HepG2 (cell line): ENCODE data around the gene EIF4ENIF1. TPM values are rescaled to one million over a fixed set of nuclear protein-coding genes. Genes with fewer than 3 reads are reported as not detected.
A peak's percentile ranks its signal among the peaks of the same experiment; 100 is the strongest.

ENCODE experiments used
- BCL6 ChIP-seq: IDR thresholded peaks from 2 replicates; pipeline ENCODE4 v1.6.1; 2016; ENCODE audit warnings: missing genetic modification reagents, missing compliant biosample characterization
- DRAP1 ChIP-seq: IDR thresholded peaks from 2 replicates; pipeline ENCODE4 v1.6.1; 2016; ENCODE audit warnings: missing genetic modification reagents, missing compliant biosample characterization
- HNF4A ChIP-seq: sonication (generic); formaldehyde crosslinking; IDR thresholded peaks from 2 replicates; pipeline ENCODE4 v1.4.0; 2020; ENCODE audit warnings: missing genetic modification reagents
- MIER3 ChIP-seq: IDR thresholded peaks from 2 replicates; pipeline ENCODE4 v1.6.1; 2016; ENCODE audit warnings: missing compliant biosample characterization, borderline replicate concordance
- NFKBIZ ChIP-seq: IDR thresholded peaks from 2 replicates; pipeline ENCODE4 v1.6.1; 2018; ENCODE audit warnings: missing genetic modification reagents, missing compliant biosample characterization
- PAXIP1 ChIP-seq: sonication (generic); formaldehyde crosslinking; conservative IDR thresholded peaks from 2 replicates; pipeline ENCODE4 v1.4.0; 2020; ENCODE audit warnings: mild to moderate bottlenecking, missing genetic modification reagents, moderate library complexity
- RFX3 ChIP-seq: IDR thresholded peaks from 2 replicates; pipeline ENCODE4 v1.6.1; 2016; ENCODE audit warnings: missing biosample characterization, missing genetic modification reagents
- ZFAT ChIP-seq: sonication (generic); formaldehyde crosslinking; conservative IDR thresholded peaks from 2 replicates; pipeline ENCODE4 v1.8.1; 2023; ENCODE audit warnings: missing genetic modification reagents, inconsistent platforms
- ZNF30 ChIP-seq: sonication (generic); formaldehyde crosslinking; IDR thresholded peaks from 2 replicates; pipeline ENCODE4 v1.5.0; 2020; ENCODE audit warnings: mild to moderate bottlenecking, missing genetic modification reagents
- ZNF564 ChIP-seq: sonication (generic); formaldehyde crosslinking; IDR thresholded peaks from 2 replicates; pipeline ENCODE4 v1.8.1; 2023; ENCODE audit warnings: mild to moderate bottlenecking, missing genetic modification reagents
- ZNF569 ChIP-seq: sonication (generic); formaldehyde crosslinking; IDR thresholded peaks from 2 replicates; pipeline ENCODE4 v1.5.0; 2020; ENCODE audit warnings: mild to moderate bottlenecking, missing genetic modification reagents, moderate library complexity, borderline replicate concordance
- ZNF609 ChIP-seq: sonication (generic); formaldehyde crosslinking; IDR thresholded peaks from 2 replicates; pipeline ENCODE4 v1.4.0; 2020; ENCODE audit warnings: mild to moderate bottlenecking, missing genetic modification reagents, borderline replicate concordance
- ZNF660 ChIP-seq: sonication (generic); formaldehyde crosslinking; IDR thresholded peaks from 2 replicates; pipeline ENCODE4 v1.5.1; 2020; ENCODE audit warnings: mild to moderate bottlenecking, low read depth, missing genetic modification reagents, borderline replicate concordance
- polyA plus RNA-seq, 8 experiments: library from polyadenylated mRNA; depleted of rRNA in 3 of 8; stranded (reverse) in 7 of 8; unstranded in 1 of 8; fragments of >200 nt; fragmentation: Illumina TruSeq in 4 of 8; extraction: Trizol in 4 of 8; gene quantifications; 2 replicates each; pipeline versions ENCODE4 v1.2.1 to v1.2.3, GENCODE V29; 2011 to 2016; ENCODE audit warnings: low read depth in 4 of 8, missing spikeins in 1 of 8, mixed read lengths in 1 of 8; ENCODE audit not compliant: insufficient read depth in 1 of 8
- total RNA-seq, 5 experiments: library from RNA; depleted of rRNA; stranded (reverse); fragments of >200 nt; fragmentation: Illumina TruSeq; extraction: Trizol; gene quantifications; 2 replicates each; pipeline ENCODE4 v1.2.3, GENCODE V29; 2016; ENCODE audit warnings: low read depth in 1 of 5
- TF ChIP-seq, protein P1 (sequence below): sonication (generic); formaldehyde crosslinking; IDR thresholded peaks from 2 replicates; pipeline ENCODE4 v1.4.0; 2020; ENCODE audit warnings: missing genetic modification reagents
- TF ChIP-seq, protein P2 (sequence below): IDR thresholded peaks from 2 replicates; pipeline ENCODE4 v1.6.1; 2016; ENCODE audit warnings: missing compliant biosample characterization, missing genetic modification reagents, borderline replicate concordance

EIF4ENIF1 gene
- total and polyA plus RNA-seq, 2 of the 13 experiments (the other 11 are each of a cell fraction or from before 2014, with no cell fraction given): 11.9 to 12.3 TPM

DNA sequence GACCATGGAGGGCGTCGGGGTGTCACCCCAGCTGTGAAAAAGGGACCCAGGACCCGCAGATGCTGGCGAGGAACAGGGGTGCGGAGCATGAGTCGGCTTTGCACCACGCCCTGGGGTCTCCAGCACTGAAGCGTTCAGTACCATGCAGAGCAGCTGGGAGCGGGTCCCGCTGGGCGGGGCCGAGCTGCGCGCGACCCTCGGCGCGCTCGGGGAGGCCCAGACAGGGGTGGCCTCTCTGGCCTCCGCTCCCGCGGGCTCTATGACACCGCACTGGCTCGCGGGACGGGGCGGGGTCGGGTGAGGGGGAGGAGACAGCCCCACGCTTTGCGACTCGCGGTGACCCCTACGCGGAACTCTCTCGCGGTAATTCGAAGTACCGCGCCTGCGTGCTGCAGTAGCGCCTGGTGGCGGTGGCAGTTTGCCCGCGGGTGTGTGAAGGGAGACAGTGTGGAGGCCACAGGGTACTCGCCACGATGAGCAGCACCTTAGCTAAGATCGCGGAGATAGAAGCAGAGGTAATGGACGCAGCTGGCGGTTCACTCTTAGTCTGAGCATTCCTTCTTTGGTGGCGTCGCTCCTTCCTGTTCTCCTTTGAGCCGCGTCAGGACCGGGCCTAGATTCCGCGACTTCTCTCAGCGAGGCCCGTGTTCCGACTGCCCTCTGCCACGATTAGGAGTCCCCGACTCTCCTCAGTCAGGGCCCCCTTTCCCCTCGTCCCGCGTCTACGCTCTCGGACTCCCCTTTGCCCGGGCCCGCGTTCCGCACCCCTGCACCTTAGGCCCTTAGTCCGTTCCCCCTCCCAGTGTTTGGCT is 90.2 kb downstream of the EIF4ENIF1 start, which contains the start of gene DRG1 (continued):
- TF ChIP-seq ZNF660 (CRISPR knock-in tag): no peak
- peak; percentile 44; the same call in 1 of the 2 replicates for TF ChIP-seq HNF4A (CRISPR knock-in tag)
- no peak for TF ChIP-seq ZFAT (CRISPR knock-in tag)
- peak; percentile 76 for TF ChIP-seq DRAP1 (CRISPR knock-in tag)
- TF ChIP-seq ZNF609 (CRISPR knock-in tag): 0 out of 2 replicates have a peak, but pooled peaks have one; percentile 31
- TF ChIP-seq, protein P1, sequence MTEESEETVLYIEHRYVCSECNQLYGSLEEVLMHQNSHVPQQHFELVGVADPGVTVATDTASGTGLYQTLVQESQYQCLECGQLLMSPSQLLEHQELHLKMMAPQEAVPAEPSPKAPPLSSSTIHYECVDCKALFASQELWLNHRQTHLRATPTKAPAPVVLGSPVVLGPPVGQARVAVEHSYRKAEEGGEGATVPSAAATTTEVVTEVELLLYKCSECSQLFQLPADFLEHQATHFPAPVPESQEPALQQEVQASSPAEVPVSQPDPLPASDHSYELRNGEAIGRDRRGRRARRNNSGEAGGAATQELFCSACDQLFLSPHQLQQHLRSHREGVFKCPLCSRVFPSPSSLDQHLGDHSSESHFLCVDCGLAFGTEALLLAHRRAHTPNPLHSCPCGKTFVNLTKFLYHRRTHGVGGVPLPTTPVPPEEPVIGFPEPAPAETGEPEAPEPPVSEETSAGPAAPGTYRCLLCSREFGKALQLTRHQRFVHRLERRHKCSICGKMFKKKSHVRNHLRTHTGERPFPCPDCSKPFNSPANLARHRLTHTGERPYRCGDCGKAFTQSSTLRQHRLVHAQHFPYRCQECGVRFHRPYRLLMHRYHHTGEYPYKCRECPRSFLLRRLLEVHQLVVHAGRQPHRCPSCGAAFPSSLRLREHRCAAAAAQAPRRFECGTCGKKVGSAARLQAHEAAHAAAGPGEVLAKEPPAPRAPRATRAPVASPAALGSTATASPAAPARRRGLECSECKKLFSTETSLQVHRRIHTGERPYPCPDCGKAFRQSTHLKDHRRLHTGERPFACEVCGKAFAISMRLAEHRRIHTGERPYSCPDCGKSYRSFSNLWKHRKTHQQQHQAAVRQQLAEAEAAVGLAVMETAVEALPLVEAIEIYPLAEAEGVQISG (CRISPR knock-in tag): peak; percentile 99
- TF ChIP-seq NFKBIZ (CRISPR knock-in tag): no peak
- TF ChIP-seq BCL6: peak; percentile 34; the same call in 1 of the 2 replicates
- 0 out of 2 replicates have a peak, but pooled peaks have one; percentile 68 for TF ChIP-seq ZNF564 (CRISPR knock-in tag)
- no peak for TF ChIP-seq RFX3 (CRISPR knock-in tag)
- TF ChIP-seq MIER3 (CRISPR knock-in tag): peak; percentile 49
- TF ChIP-seq, protein P2, sequence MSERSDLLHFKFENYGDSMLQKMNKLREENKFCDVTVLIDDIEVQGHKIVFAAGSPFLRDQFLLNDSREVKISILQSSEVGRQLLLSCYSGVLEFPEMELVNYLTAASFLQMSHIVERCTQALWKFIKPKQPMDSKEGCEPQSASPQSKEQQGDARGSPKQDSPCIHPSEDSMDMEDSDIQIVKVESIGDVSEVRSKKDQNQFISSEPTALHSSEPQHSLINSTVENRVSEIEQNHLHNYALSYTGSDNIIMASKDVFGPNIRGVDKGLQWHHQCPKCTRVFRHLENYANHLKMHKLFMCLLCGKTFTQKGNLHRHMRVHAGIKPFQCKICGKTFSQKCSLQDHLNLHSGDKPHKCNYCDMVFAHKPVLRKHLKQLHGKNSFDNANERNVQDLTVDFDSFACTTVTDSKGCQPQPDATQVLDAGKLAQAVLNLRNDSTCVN: peak; percentile 56; the same call in 1 of the 2 replicates
- TF ChIP-seq ZNF30 (CRISPR knock-in tag): no peak
- TF ChIP-seq ZNF569 (CRISPR knock-in tag): no peak
- TF ChIP-seq PAXIP1 (CRISPR knock-in tag): peak; percentile 81
